A549 (cell line): ENCODE measurements around the gene SEPTIN12.

Source experiments
- CHD2 ChIP-seq: fragments of 150-350 bp; IDR thresholded peaks from 2 replicates; pipeline ENCODE4 v1.6.1; 2014; ENCODE audit warnings: low read length; ENCODE audit not compliant: partially characterized antibody
- MAFK ChIP-seq: fragments of 450-650 bp; IDR thresholded peaks from 2 replicates; pipeline ENCODE4 v1.6.1; 2014; ENCODE audit not compliant: partially characterized antibody
- NR3C1 ChIP-seq: fragments of >200 bp; sonication (Bioruptor Twin); formaldehyde crosslinking; IDR thresholded peaks from 3 replicates; pipeline ENCODE4 v1.6.1; 2017
- SMC3 ChIP-seq: fragments of >200 bp; sonication (Bioruptor Twin); formaldehyde crosslinking; IDR thresholded peaks from 3 replicates; pipeline ENCODE4 v1.6.1; 2018; ENCODE audit warnings: inconsistent platforms
- TF ChIP-seq, protein P1 (sequence below): fragments of 250-450 bp; sonication (Bioruptor Pico); IDR thresholded peaks from 2 replicates; pipeline ENCODE4 v1.5.0; 2020; ENCODE audit warnings: low read depth, mild to moderate bottlenecking, moderate library complexity
- TF ChIP-seq, protein P2 (sequence below): fragments of >200 bp; sonication (Bioruptor Twin); formaldehyde crosslinking; IDR thresholded peaks from 3 replicates; pipeline ENCODE4 v1.5.1; 2016

- TF ChIP-seq, protein P1, sequence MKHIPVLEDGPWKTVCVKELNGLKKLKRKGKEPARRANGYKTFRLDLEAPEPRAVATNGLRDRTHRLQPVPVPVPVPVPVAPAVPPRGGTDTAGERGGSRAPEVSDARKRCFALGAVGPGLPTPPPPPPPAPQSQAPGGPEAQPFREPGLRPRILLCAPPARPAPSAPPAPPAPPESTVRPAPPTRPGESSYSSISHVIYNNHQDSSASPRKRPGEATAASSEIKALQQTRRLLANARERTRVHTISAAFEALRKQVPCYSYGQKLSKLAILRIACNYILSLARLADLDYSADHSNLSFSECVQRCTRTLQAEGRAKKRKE (CRISPR knock-in tag), result no peak
- TF ChIP-seq, protein P2, sequence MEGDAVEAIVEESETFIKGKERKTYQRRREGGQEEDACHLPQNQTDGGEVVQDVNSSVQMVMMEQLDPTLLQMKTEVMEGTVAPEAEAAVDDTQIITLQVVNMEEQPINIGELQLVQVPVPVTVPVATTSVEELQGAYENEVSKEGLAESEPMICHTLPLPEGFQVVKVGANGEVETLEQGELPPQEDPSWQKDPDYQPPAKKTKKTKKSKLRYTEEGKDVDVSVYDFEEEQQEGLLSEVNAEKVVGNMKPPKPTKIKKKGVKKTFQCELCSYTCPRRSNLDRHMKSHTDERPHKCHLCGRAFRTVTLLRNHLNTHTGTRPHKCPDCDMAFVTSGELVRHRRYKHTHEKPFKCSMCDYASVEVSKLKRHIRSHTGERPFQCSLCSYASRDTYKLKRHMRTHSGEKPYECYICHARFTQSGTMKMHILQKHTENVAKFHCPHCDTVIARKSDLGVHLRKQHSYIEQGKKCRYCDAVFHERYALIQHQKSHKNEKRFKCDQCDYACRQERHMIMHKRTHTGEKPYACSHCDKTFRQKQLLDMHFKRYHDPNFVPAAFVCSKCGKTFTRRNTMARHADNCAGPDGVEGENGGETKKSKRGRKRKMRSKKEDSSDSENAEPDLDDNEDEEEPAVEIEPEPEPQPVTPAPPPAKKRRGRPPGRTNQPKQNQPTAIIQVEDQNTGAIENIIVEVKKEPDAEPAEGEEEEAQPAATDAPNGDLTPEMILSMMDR, result no peak
- TF ChIP-seq CHD2 (no peak), SMC3 (no peak), MAFK (no peak), NR3C1 (no peak)
Measured at GRCh38 chr16:4806280-4806679, 18.1 kb upstream of the SEPTIN12 start.
